NCI-H524 treated with DMSO at 0.1 percent for 48 hours (cell line): Measurements from ENCODE around the gene NBEAL2.

ENCODE experiments used
- DNase-seq: peaks from one replicate; lab custom pipeline; 2025; lab: John Stamatoyannopoulos, UW

The NBEAL2 gene

DNA sequence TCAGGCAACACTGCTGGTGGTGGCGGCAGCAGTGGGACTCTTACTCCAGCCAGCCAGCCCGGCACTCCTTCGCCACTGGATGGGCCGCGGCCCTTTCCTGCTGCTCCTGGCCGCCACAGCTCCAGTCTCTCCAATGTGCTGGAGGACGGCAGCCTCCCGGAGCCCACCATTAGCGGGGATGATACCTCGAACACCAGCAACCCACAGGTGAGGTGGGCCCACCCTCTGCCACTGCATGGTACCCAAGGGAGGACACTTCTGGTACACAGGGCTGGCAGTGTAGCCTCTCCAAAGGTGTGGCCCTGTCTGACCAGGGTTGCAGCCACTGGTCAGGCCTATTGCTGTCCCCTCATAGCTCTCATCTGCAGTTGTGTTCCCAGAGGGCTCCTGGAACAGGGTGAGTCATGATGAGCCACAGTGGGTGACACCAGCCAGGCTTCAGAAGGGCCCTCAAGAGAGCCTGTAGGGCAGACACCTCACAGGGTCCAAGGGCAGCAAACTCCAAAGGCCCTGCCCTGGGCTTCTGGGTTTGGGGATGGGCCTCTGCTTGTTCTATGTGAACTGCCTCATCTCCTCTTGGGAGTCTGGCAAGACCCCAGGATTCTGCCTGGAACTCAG, 20.8 kb downstream of the NBEAL2 start:
- DNase-seq: no peak

DNA sequence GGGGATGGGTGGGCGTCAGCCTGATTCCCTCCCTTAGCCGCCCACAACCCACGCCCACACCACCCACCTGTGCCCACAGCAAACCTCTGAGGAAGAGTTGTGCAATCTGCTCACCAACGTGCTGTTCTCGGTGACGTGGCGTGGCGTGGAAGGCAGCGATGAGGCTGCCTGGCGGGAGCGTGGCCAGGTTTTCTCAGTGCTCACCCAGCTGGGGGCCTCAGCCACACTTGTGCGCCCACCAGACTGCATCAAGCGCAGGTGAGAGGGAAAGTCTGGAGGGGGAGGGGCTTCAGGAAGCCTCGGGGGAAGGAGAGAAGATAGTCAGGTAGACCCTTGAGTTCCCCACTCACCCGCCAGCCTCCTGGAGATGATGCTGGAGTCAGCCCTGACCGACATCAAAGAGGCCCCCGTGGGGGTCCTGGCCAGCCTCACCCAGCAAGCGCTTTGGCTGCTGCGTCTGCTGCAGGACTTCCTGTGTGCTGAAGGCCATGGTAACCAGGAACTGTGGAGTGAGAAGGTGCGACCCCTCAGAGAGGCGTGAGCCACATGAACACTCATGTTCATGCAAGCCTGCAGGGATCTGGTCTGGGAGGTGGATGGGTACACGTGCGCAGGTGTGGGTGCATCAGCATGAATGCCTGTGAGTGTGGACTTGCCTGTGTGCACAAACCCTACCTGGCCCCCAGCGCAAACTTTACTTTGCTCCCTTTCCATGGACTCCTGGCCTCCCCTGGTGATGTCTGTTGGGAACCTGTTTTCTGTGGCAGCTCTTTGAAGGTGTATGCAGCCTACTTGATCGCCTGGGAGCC, 21.7 kb downstream of the NBEAL2 start:
- no peak for DNase-seq

DNA sequence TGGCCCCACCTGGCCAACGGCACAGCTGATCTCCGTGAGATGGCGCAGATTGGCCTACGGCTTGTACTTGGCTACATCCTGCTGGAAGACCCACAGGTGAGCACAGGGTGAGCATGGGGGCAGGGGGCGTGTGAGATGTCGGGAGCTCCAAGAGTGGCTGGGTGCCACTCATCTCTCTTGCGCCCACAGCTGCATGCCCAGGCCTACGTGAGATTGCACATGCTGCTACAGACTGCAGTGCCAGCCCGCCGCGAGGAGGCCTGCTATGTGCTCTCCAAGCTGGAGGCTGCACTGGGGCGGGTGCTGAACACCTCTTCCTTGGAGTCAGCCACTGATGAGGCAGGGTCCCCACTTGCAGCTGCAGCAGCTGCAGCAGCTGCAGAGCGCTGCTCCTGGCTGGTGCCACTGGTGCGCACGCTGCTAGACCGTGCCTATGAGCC, 22.3 kb downstream of the NBEAL2 start:
- DNase-seq: no peak

DNA sequence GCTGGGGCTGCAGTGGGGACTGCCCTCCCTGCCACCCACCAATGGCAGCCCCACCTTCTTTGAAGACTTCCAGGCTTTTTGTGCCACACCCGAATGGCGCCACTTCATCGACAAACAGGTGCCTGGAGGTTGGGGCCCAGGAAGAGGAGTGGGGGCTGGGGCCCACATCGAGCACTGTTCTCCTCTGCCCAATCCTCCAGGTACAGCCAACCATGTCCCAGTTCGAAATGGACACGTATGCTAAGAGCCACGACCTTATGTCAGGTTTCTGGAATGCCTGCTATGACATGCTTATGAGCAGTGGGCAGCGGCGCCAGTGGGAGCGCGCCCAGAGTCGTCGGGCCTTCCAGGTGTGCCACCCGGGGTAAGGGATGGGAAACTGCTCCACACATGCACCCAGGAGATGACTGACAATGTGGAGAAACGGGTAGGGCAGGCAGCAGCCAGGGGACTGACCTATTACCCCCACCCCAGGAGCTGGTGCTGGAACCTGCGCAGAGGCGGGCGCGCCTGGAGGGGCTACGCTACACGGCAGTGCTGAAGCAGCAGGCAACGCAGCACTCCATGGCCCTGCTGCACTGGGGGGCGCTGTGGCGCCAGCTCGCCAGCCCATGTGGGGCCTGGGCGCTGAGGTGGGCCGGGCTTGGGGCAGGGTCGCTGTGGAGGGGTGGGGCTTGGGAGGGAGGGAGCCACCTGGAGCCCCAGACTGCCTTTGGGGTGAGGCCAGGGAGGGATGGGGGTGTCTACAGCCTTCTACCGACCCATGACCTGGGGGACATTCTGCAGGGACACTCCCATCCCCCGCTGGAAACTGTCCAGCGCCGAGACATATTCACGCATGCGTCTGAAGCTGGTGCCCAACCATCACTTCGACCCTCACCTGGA, 22.9 kb downstream of the NBEAL2 start:
- no peak for DNase-seq

DNA sequence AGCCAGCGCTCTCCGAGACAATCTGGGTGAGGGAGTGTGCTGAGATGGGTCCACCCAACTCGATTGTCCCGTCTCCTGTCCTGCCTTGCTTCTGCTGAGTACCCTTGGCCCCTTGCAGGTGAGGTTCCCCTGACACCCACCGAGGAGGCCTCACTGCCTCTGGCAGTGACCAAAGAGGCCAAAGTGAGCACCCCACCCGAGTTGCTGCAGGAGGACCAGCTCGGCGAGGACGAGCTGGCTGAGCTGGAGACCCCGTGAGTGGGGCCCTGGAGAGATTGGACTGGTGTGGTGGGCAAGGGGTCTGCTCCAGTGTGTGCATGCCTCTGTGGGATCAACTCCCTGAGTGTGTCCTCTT, 23.6 kb downstream of the NBEAL2 start:
- no peak for DNase-seq

DNA sequence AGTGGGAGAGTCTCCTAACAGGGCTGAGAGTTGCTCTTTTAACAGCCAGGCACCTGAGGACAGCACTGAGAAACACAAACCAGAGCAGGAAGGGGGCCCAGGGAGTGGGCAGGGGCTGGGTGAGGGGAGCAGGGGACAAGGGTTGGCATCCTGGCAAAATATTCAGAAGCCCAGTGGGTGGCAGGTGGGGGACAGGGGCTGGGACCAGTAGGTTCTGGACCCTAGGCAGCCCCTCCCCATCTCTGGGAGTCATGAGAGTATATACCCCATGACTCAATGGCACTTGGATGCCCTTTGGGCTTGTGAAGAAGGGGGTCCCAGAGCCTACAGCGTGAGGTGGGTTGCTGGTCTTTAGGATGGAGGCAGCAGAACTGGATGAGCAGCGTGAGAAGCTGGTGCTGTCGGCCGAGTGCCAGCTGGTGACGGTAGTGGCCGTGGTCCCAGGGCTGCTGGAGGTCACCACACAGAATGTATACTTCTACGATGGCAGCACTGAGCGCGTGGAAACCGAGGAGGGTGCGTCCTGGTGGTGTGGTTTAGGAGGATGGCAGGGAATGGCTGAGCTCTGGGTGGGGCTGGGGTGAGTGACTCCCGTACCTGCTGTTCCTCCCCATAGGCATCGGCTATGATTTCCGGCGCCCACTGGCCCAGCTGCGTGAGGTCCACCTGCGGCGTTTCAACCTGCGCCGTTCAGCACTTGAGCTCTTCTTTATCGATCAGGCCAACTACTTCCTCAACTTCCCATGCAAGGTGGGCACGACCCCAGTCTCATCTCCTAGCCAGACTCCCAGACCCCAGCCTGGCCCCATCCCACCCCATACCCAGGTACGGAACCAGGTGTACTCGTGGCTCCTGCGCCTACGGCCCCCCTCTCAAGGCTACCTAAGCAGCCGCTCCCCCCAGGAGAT, 24.2 kb downstream of the NBEAL2 start:
- DNase-seq: no peak

DNA sequence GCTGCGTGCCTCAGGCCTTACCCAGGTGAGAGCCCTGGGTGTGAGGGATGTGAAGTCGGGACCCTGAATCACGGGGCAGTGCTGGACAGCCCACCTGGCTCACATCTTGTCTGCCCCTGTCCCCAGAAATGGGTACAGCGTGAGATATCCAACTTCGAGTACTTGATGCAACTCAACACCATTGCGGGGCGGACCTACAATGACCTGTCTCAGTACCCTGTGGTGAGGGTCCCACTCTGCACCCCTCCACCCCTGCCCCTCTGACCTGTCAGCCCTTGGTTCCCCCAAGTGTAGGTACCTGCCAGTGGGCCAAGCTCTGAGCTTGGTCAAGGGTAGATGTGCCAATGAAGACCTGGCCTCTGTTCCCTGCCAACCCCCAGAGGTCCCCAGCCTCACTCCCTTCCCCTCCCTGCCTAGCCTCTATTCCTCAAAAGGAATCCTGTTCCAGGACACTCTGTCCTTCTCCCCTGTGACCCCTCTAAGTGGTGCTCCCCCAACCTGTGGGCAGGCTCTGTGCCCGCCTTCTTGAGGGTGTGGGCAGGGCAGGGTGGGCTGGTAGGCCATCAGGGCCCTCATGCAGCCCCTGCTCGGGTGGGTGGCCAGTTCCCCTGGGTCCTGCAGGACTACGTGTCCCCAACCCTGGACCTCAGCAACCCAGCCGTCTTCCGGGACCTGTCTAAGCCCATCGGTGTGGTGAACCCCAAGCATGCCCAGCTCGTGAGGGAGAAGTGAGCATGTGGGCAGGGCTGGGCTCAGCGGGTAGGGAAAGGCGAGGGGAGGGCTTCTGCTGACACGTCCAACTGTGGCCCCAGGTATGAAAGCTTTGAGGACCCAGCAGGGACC, 25.1 kb downstream of the NBEAL2 start:
- no peak for DNase-seq

DNA sequence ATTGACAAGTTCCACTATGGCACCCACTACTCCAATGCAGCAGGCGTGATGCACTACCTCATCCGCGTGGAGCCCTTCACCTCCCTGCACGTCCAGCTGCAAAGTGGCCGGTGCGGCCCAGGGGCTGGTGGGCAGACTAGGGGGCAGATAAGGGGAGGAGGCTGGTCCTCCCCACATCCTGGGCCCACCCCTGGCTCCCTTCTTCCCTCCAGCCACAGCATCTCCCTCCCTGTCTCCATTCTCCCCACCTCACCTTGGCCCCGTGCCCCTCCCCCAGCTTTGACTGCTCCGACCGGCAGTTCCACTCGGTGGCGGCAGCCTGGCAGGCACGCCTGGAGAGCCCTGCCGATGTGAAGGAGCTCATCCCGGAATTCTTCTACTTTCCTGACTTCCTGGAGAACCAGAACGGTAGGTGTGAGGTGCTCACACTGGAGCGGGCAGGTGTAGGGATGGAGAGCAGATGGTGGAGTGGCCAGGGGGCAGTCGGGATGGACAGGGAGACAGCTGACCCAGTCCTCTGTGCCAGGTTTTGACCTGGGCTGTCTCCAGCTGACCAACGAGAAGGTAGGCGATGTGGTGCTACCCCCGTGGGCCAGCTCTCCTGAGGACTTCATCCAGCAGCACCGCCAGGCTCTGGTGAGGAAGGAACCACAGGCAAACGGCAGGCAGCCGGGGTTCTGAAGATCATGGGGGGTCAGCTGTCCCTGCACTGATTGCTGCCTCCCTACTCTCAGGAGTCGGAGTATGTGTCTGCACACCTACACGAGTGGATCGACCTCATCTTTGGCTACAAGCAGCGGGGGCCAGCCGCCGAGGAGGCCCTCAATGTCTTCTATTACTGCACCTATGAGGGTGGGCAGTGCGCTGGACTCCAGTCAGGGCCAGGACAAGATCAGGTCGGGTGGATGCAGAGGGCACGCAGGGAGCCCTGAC, 26.0 kb downstream of the NBEAL2 start:
- no peak for DNase-seq

DNA sequence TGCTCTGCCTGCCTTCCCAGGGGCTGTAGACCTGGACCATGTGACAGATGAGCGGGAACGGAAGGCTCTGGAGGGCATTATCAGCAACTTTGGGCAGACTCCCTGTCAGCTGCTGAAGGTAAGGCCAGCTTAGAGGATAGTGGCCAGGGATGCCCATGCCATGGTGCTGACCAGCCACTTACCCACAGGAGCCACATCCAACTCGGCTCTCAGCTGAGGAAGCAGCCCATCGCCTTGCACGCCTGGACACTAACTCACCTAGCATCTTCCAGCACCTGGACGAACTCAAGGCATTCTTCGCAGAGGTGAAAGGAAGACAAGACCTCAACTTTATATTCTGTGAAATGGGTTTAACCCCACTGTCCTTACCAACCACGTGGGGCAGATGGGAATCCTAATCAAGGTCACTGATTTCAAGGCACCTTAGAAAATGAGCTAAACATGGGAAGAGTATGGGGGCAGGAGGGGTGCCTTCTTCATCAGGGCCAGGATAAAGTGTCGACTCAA, 26.7 kb downstream of the NBEAL2 start:
- DNase-seq: no peak

DNA sequence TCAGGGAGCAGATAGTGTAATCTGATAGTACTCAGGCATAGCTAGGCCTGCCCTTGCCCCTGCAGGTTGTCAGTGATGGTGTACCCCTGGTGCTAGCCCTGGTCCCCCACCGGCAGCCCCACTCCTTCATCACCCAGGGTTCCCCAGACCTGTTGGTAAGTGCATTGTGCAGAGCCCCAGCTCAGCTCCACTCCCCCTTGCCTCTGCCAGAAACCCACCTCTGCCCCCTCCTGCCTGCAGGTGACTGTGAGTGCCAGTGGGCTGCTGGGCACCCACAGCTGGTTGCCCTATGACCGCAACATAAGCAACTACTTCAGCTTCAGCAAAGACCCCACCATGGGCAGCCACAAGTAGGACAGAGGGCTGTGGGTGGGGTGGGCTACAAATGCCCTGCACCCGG, 27.5 kb downstream of the NBEAL2 start:
- DNase-seq: no peak

DNA sequence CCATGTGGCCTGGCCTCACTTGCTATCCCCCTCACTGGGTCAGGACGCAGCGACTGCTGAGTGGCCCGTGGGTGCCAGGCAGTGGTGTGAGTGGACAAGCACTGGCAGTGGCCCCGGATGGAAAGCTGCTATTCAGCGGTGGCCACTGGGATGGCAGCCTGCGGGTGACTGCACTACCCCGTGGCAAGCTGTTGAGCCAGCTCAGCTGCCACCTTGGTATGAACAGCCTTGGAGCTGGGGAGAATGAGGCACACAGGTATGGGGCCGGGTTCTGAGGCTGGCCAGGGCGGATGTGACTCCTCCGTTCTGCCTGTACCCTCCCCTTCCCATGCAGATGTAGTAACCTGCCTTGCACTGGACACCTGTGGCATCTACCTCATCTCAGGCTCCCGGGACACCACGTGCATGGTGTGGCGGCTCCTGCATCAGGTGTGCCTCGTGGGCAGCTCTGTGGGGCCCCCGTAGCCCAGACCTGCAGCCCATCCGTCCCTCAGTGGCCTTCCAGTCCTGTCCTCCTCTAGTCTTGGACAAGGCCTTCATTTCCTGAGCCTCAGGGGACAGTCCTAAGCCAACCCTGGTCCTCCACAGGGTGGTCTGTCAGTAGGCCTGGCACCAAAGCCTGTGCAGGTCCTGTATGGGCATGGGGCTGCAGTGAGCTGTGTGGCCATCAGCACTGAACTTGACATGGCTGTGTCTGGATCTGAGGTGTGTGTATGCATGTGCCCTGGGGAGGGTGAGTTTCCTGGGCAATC, 28.2 kb downstream of the NBEAL2 start:
- DNase-seq: no peak

DNA sequence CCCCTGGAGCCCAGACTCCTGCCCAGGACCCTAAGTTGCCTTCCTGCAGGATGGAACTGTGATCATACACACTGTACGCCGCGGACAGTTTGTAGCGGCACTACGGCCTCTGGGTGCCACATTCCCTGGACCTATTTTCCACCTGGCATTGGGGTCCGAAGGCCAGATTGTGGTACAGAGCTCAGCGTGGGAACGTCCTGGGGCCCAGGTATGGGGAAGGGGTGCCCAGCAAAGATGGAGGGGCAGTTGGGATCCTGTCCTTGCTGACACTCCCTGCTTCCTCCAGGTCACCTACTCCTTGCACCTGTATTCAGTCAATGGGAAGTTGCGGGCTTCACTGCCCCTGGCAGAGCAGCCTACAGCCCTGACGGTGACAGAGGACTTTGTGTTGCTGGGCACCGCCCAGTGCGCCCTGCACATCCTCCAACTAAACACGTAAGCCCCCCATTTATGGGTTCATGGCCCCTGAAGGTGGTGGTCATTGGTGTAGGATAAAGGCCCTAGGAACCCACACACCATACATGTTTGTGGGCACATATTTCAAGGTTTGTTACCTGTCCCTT, 28.8 kb downstream of the NBEAL2 start:
- DNase-seq: no peak

DNA sequence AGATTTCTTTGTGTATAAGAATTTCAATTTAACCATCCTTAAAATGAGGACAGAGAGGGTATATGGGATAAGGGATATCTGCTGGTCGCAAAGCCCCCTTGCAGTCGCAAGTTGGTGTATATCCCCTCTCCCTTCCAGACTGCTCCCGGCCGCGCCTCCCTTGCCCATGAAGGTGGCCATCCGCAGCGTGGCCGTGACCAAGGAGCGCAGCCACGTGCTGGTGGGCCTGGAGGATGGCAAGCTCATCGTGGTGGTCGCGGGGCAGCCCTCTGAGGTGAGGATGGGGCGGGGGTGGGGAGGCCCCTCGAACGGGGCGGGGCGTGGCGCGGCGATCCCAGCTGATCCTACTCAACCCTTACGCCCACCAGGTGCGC, 29.4 kb downstream of the NBEAL2 start:
- no peak for DNase-seq

DNA sequence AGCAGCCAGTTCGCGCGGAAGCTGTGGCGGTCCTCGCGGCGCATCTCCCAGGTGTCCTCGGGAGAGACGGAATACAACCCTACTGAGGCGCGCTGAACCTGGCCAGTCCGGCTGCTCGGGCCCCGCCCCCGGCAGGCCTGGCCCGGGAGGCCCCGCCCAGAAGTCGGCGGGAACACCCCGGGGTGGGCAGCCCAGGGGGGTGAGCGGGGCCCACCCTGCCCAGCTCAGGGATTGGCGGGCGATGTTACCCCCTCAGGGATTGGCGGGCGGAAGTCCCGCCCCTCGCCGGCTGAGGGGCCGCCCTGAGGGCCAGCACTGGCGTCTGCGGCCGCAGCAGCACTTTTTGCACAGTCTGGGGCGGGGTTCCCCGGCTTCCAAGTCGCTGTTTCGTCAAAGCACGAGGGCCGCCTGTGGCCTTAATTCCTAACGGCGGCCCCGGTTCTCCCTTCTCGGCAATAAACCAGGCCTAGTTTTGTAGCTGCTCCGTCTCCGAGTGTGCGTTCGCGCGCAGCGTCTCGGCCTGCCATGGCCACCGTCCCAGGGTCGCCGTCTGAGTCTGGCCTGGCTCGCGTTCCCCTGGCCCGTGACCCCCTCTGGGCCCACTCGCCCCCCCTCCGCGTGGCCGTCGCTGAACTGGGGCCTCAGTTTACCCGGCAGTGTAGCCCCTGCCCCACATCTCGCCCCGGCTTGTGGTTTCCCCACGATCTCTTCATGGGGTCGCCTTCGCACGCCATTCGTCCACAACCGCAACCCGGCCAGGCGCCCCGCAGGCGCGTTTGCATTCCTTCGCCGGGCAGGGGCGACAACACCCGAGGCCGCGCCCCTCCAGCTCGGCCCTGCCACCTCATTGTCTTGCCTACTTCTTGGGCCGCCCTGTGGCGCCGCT, 30.0 kb downstream of the NBEAL2 start:
- DNase-seq: peak; percentile 22

DNA sequence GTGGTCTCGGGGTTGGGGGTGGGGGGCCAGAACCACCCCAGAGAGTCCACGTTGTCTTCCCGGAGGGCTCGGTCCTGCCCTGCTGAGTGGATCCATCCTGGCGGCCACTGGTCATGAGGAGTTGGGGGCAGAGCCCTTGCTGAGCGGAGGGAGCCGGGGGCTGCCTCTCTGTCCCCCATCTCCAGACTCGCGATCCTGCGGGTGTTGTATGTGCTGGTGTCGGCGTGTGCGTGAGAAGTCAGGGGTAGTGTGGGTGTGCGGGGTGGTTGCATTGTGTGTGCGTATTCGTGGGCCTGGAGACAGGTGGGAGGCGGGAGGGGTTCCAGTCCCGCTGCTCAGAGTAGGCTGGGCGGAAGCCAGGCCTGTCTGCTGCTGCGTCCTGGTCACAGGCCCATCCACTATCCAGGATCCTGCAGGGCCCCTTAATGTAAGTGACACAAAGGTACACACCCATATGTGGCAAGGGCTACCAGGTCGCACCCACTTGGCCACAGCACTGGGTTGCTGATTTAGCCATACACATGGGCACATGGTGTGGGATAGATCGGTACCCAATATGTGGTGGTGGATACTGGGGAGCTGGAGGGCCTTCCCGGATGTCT, 30.7 kb downstream of the NBEAL2 start:
- DNase-seq: no peak

DNA sequence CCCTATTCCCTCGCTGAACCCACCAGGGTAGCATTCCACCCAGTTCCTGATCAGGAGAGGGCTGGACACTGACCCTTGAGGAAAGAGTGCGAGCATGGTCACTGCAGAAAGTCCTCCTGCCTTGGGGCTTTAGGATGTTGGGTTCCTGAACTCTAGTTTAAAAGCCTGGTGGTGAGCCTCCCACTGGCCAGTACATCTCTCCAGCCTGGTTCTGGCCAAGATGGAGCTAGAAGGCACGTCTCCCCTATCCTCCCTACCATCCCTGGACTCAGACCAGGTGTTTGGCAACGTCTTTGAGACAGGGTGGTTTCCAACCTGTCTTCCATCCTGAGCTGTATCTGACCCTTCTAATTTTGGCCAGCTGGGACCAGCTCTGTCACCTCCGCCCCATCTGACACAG, 31.4 kb downstream of the NBEAL2 start:
- no peak for DNase-seq

DNA sequence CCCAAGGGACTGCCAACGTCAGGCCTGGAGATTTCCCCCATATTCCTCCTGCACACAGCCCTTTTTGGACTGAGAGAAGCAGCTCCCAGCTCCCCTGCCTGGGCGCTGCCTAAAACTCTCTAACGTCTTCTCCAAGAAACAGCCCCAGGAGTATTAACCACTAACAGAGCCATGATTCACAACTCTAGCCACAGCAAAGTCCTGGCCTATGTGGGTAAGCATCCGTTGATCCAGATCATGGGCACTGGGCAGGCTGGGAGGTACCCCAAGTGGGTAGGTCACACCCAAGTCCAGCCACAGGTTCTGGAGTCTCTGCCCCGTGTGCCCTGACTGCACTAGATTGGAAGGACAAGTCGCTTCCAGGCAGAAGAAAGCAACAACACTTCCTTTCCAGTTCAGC, 31.9 kb downstream of the NBEAL2 start:
- DNase-seq: no peak
